Omental fat pad (tissue), 4 donors: Measurements from ENCODE around the gene ARL3. TPM values are rescaled to one million over a fixed set of nuclear protein-coding genes. Genes with fewer than 3 reads are reported as not detected.

Experiments
- ATAC-seq: fragments of 150-250 bp; one replicate; pipeline ENCODE4 v1.9.1; 2016; ENCODE audit warnings: mild to moderate bottlenecking, moderate library complexity; ENCODE audit not compliant: low FRiP score
- DNase-seq: peaks from one replicate; pipeline ENCODE4 v3.0.0-alpha.2; 2019; ENCODE audit warnings: low spot score
- total RNA-seq, 4 donors: library from RNA; depleted of rRNA; stranded (reverse); fragments of >200 nt; gene quantifications; one replicate each; pipeline ENCODE4 v1.1.0, GENCODE V29; 2016
- TF ChIP-seq, protein P1 (sequence below), 3 donors: fragments of 450-650 bp; IDR thresholded peaks; one replicate each; pipeline ENCODE4 v1.5.1; 2016 to 2017; ENCODE audit warnings: antibody characterized with exemption in 3 of 3, mild to moderate bottlenecking in 3 of 3, moderate library complexity in 2 of 3

Gene ARL3
- total RNA-seq, 4 donors from 2014 or later: 2.8 to 6.1 (median 3.9) TPM

DNA sequence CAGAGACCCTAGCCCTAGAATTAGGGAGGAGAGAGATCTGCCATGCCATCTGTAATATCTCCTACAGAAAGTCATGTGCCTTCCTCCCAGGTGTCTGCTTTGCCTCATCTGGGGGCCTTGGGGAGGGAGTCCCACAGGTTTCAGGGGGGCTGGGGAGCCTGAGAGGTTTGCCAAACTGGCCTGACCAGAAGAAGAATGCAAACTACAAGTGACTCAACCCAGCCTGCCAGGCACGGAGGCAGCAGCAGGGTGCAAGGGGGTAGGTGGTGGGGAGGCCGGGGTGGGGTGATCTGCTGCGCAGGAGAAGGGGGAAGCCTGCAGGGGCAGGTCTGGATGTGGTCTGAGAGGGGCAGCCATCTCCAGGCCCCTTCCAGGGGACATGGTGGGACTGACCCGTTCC is 79.5 kb downstream of the ARL3 start:
- no peak for ATAC-seq
- TF ChIP-seq, protein P1, sequence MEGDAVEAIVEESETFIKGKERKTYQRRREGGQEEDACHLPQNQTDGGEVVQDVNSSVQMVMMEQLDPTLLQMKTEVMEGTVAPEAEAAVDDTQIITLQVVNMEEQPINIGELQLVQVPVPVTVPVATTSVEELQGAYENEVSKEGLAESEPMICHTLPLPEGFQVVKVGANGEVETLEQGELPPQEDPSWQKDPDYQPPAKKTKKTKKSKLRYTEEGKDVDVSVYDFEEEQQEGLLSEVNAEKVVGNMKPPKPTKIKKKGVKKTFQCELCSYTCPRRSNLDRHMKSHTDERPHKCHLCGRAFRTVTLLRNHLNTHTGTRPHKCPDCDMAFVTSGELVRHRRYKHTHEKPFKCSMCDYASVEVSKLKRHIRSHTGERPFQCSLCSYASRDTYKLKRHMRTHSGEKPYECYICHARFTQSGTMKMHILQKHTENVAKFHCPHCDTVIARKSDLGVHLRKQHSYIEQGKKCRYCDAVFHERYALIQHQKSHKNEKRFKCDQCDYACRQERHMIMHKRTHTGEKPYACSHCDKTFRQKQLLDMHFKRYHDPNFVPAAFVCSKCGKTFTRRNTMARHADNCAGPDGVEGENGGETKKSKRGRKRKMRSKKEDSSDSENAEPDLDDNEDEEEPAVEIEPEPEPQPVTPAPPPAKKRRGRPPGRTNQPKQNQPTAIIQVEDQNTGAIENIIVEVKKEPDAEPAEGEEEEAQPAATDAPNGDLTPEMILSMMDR (IDR thresholded peaks at IDR 0.05): no peak
- DNase-seq: no peak

DNA sequence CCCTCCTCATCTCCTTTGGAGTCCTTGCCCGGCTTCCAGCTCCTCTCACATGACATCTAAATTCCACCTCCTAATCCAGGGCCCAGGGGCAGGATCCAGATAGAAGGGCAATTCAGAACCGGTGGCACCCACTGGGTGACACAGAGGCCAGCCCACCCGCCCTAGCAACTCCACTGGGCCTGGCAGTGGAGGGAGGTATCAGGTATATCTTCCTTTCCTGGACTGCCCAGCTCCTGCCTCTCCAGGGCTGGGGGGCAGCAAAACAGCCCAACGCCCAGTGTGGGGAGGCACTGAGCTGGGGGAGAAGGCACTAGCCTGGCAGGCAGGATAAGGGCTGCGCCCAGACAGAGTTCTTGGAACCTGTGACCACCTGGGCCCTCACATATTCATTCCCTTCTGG is 80.3 kb downstream of the ARL3 start:
- DNase-seq (no peak), ATAC-seq (no peak)
- TF ChIP-seq, protein P1 (IDR thresholded peaks at IDR 0.05): no peak

DNA sequence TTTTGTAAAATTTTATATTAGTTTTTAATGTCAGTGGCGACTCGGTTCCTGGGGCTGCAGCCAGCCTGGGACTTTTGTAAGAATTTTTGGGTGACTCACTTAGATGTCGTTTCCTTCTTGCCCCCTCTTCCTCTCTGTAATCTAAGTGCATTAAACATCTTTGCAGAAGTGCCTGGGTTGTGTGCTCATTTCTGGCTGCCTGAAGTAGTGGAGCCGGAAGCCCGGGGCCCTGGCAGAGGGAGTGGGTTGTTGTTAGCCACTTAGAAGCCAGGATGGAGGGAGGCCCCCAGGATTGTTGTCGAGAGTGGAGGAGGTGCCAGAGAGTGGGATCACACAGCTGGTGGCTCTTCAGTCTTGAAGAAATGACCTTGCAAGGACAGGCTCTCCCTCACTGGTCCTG is 80.9 kb downstream of the ARL3 start:
- DNase-seq (no peak), ATAC-seq (no peak)
- TF ChIP-seq, protein P1 (IDR thresholded peaks at IDR 0.05): no peak

DNA sequence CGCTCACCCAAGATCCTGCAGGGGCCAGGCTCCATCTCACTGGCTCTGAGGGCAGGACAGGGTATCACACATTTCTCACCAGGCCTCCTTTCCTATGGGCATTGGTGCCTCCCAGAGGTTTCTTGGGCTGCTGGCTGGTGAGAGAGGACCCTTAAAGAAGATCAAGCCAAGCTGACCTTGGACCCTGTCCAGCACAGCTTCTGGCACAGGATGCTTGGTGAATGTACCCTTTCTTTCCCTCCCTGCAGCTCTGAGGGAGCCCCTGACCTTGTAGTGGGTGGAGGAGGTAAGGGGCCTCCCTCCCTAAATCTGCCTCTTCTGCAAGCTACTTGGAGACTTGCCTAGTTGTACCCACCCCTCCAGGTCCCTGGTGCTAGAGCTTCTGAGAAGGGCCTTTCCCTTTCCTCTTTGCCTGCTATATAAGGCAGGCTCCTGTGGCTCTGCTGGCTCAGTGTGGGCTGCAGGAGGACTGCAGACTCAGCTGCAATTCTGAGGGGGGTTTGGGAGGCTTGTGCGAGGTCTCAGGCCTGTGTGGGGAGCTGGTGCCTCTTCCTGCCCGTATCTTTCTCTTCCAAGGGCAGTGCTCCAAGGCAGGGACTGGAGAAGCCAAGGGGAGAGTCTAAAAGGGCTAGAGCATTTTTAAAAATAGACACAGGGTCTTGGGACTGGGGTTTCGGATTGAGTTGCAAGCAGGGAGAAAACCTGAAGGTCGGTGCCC is 81.6 kb downstream of the ARL3 start:
- TF ChIP-seq, protein P1 (IDR thresholded peaks at IDR 0.05): no peak
- DNase-seq (no peak), ATAC-seq (no peak)

DNA sequence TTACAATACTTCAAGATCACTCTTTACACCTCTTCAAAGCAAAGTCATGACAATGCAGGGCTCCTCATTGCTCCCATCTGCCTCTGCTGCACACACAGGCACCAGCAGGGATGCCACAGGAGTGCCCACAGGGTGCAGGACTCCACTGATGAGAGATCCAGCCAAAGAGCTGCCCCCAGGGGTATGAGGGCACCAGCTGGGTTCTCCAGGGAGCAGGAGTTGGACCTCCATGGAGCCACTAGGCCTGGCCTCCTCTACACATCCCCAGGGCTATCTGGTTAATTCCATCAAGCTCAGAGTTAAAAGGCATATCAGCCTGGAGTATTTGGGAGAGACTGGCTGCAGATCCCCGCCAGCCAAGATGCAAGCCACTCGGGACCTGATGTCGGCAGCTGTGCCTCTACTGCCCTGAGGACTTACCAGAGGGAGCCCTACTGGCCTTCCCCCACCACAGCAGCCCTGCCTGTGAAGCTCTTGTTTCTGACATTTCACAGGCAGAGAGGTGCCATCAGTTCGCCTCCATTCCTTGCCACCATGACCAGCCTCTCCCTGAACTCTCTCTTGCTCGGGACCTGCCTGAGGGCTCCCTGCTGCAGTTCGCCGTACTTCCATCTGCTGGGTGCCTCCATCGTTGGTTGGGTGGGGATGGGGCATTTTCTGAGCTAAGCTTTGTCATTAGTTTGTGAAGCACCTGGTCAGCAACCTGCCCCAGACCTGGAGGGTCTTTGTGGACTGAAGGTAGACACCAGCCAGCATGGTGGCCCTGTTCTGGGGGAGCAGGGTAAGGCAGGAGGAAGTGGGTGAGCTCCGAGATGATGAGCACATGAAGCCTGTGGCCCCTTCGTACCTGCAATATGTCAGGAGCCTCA is 82.4 kb downstream of the ARL3 start:
- ATAC-seq: no peak
- no peak for DNase-seq
- TF ChIP-seq, protein P1 (IDR thresholded peaks at IDR 0.05): no peak

DNA sequence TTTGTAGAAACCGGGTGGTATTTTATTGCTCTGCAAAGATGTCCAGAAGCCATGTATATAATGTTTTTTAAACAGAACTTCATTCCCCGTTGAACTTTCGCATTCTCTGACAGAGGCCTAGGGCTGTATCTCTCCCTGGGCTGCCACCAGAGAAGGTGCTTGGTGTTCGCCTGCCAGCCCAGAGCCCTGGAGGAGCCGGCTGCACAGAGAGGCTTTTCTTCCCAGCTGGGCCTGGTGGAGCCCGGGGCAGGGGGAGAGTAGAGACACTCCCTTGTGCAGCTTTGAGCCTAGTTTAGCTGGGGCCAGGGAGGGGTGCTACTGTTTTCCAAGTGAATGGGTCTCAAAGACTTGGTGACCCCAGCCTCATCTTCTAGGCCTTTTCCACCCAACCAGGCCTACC is 83.5 kb downstream of the ARL3 start:
- TF ChIP-seq, protein P1 (IDR thresholded peaks at IDR 0.05): no peak
- ATAC-seq (no peak), DNase-seq (no peak)
